Stimulated activated CD4-positive, alpha-beta T cell treated with anti-CD3 and anti-CD28 coated beads, Interleukin-1b, Interleukin-23, amount 100 ng/mL, for 48 hours (primary cell): ENCODE data around the gene ALCAM.
"Not testable (repeated sequence)": the region's sequence is repeated elsewhere in the genome, so short reads cannot be mapped to it uniquely, and the experiment has no call there.

ENCODE experiments used
- DNase-seq: peaks from one replicate; pipeline ENCODE4 v3.0.0-alpha.2; 2020

Gene ALCAM

DNA sequence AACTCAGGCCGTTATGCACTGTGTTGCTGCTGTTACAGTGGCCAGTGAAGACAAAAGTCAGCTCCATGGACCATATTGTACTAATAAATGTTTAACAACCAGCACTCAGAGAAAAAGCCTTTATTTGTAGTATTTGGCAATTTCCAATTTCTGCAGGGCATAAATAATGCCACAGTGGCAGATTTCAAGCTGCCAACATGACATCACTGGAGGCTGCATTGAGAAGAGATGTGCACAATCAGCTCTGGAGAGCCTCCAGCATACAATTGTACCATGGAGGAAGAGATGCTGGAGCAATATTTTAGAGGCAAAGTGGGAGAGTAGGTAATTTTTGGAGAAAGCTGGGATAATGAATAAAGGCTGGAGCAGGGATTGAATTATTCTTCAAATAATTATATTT lies 9.7 kb upstream of the ALCAM start:
- DNase-seq, result no peak

DNA sequence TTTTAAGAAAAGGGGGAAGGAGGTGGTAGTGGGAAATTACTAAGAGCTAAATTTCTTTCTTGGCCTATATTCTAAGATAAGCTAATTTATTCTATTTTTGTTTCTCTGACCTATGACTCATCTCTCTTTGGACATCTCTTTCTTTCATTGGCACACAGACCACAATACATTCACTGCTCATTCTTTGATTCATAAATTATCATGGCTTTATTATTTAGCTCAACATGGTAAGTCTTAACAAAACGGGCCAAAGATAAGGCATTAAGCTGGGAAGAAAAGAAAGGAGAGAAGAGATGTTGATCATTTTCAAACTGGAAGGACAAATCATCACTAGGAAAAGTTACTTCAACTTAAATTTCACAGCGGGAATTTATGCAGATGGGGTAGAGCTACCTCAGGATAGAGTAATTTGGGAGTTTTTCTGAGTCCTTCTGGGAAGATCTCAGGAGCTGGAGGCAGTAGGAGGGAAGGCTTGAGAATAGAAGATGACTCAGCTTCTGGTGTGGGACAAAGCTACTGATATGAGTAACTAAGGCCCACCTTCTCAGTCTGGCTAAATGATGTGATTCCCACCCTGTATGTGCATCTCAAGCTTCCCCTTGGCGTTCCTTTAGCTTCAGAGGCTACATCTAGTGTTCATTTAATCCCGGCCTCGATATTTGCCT lies 7.5 kb upstream of the ALCAM start:
- no peak for DNase-seq

DNA sequence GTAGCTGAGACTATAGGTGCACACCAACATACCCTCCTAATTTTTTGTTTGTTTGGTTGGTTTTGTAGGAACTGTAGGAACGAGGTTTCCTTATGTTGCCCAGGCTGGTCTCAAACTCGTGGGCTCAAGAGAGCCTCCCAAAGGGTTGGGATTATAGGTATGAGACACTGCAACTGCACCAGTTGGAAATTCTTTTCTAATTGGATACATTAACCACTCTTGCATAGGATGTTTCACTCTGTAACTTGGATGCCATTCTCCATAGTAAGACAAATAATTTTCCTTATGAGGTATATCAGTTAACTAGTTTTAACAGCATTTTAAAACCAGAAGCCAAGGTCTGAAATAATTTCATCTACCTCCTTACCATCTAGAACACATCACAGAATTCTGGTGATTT lies 6.7 kb upstream of the ALCAM start:
- no peak for DNase-seq

DNA sequence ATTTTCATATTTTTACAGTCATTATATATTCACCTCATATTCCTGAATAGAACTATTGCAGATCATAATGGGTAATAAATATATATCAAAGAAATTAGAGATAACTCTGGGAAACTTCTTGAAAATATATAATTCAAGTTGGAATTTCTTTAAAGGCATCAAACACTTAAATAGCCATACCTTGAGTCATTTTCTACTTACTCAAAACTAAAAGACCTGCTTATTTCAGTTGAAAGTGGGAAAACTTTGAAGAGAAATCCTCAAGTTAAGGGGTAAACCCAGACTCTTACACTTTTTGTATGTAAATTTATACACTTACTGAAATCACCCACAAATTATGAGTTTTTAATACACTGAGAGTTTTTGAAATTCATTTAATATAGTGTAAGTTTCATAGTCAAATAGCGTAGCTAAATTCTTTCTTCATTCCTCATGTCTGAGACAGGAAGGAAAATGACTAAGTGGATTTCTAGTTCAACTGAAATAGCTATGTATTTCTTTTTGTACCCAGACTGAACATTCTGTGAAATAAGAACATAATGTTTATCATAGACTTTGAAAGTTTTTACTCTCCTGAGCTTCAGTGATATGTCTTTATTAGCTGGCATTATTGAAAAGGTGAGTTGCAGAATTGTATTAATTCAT lies 4.6 kb upstream of the ALCAM start:
- DNase-seq, result no peak

DNA sequence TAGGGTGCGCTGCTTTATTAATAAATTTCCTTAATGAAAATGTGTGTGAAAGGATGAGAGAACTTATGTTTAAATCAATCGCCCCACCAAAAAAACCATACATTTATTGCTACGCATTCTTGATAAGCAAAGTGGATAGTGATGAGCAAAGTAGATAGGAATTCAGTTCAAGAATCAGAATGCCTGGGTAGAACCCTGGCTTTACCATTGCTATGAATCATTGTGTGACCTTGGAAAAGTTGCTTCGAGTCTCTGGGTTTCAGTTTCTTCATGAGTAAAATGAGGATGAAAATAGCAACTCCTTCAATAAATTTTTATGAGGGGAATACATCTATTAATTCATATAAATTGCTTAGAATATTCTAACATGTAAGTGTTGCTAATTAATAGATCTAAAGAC lies 2.6 kb upstream of the ALCAM start:
- DNase-seq, result no peak

DNA sequence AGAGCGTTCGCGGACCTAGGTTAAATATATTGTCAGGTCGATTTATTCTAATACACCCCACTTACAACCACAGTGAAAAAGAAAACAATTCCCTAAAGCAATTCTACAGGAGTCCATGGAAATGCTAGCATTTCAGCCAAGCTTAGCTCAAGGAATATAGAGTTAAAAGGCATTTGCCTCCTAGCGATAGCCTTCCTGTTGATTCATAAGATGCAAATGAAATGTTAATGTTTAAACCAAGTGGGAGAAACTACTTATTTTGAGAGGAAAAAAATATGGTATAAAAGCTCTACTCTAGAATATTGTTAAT lies 1.7 kb upstream of the ALCAM start:
- DNase-seq, result no peak

DNA sequence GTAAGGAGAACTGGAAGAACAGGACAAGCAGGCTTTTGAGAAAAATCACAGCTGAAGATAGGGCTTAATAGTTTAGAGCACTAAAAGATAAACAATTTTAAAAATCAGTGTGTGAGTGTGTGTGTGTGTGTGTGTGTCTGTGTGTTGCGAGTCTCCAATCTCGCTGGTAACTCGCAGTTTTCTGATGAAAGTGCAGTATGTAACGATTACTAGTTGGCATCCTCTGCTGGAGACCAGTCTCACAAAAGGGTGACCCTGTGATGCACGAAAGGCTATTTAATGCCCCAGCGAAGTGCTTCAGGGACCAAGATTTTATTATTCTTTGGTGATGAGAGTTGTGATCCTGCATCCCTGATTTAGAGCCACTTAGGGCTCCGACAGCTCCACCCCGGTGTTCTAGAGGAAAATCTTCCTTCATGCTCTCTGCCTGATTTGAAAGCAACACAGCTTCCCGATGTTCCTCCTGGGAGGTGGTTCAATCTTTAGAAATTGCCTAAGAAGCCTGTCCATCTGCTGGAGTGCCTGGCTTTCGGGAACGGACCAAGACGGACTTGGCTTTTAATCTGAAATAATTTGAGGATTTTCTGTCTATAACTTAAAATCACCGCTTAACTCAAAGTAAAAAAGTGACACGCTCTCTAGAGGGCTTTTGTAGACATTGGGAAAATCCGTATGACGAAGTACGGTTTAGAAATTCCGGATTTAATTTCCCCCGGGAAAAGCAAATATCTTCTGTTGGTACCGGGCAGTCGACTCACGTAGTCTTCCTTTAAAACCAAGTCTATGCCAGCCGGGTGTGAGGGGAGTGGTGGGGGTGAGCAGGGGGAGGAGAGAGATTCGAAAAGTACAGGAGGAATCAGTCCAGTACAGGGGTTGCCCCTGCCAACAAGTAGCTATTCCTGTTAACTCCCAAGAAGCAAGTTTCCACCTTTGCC lies 1.1 kb upstream of the ALCAM start:
- DNase-seq, result no peak

DNA sequence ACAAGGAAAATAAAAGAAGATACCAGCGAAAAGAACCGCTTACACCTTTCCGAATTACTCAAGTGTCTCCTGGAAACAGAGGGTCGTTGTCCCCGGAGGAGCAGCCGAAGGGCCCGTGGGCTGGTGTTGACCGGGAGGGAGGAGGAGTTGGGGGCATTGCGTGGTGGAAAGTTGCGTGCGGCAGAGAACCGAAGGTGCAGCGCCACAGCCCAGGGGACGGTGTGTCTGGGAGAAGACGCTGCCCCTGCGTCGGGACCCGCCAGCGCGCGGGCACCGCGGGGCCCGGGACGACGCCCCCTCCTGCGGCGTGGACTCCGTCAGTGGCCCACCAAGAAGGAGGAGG lies 325 bp downstream of the ALCAM start:
- peak; percentile 34 for DNase-seq

DNA sequence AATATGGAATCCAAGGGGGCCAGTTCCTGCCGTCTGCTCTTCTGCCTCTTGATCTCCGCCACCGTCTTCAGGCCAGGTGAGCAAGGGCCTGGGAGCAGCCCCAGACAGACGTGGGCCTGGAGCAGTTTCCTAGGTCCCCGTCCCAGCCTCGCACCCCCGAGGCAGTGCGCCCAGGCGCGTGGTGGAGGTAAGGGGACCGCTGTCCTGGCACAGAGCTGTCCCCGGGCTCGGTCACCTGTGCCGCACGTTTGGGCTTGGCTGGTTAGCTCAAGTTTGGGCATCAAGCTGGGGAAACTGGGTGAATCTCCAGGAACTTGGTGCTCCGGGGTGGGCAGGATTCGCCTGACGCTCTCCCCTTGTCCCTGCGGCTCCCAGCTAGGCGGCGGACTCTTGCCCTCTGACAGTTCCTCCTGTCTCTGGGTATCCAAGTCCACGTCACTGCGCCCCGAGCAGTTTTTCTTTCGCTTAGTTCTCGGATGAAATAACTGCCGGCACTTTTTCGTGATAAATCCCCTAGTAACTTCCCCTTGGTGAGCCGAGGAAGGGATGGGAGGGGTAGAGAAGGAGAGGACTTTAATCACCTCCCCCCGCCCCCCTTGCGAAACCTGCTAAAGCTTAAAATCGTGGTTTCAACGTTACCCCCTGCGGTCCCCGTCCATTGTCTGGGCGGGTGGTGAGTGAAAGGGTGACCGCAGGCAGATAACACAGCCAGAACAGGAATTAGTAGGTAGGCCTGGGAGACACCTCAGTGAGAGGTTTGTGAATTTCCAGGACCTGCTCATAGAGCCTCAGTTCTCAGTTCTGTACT lies 901 bp downstream of the ALCAM start:
- peak; percentile 91 for DNase-seq

DNA sequence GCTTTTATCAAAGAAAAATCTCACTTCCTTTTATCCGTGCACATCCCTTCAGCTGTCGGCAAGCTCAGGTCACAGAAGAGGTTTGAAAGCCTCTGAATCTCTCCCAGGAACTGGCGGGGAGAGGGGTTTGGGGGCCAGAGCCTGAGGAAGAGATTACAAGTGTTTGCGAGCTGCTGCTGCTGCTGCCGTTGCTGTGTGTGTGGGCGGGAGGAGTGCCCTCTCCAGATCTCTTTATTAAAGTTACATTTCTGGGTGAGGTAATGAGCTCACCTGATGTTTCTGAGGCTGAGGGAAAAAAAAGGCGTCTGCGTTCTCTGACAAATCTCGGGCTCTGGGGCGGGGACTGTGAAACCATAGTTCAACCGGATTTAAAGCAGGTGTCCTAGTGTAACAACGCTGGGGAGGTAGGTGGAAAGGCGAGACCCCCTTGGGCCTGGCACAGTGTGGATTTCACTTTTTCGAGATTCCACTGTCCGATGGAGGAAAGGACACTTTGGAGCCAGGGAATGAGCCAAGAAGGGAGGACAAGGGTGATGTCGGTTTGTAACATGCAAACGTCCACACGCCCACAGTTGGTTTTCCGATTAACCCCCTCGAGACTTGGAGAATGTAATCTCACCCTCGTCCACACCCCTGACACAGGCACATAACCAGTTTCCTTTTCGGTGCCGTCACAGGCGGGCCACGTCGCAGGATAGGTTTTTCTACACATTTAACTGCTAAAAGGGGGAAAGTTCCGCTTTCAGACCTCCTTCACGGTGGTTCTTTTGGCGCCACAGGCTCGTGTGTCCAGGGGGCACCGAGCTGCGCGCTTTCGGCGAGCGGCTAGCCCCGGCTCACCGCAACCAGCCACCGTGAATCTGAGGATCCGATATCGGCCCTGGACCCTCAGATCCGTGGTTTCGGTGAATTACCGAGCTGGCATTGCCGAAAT lies 2.1 kb downstream of the ALCAM start:
- peak; percentile 86 for DNase-seq

DNA sequence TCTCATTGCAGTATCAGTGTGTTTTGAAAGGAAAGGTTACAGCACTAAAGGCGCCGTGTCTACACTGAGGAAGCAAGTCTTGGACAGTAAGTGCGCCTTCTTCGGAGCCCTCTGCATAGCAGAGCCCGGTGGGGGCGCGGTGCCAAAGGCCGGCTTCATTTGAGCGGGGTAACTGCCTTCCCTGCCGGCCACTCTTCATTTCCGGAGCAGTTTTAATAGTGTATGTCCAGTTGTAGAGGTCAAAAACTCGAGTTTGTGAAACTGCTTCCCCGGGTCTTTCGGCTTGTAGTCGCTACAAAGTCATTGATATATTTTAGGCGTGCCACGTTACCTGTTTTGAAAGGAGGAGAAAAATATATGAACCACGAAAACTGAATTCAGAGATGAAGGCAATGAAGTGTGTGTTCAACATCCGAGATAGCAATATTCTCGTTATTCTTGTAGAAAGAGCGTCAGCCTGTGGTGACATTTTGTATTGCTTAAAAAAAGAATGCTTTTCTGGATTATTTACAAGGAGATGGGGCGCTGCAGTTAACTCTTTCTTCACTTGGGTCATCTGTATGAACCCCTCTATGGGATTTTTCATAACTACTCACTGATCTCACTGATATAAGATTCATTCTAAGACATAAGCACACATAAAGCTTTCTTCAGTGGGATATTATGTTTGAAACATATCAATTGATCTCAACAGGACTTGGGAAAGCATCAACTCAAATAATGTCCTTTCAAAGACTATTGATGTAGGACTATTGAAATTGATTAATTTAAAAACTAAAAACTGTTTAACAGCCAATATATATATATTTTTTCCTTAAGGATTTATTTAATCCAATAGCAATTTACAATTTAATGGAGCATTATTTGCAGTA lies 3.0 kb downstream of the ALCAM start:
- peak; percentile 15 for DNase-seq

DNA sequence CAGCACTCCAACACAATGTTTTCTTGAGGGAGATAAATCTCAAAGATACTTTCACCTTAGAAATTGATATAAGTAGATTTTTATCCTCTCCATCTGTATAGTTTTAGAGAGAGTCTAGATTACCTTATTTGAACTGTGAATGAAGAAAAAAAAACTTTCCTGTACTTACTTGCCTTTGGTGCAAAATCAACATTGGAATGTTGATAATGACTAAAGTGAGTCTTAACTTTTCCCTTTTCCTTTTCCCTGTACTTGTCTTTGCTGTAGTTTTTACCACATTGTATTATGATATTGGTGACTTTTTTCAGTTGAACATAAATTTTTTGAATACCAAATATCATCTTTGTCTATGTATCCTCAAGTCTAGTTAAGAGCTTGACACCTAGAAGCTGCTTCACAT lies 6.7 kb downstream of the ALCAM start:
- no peak for DNase-seq

DNA sequence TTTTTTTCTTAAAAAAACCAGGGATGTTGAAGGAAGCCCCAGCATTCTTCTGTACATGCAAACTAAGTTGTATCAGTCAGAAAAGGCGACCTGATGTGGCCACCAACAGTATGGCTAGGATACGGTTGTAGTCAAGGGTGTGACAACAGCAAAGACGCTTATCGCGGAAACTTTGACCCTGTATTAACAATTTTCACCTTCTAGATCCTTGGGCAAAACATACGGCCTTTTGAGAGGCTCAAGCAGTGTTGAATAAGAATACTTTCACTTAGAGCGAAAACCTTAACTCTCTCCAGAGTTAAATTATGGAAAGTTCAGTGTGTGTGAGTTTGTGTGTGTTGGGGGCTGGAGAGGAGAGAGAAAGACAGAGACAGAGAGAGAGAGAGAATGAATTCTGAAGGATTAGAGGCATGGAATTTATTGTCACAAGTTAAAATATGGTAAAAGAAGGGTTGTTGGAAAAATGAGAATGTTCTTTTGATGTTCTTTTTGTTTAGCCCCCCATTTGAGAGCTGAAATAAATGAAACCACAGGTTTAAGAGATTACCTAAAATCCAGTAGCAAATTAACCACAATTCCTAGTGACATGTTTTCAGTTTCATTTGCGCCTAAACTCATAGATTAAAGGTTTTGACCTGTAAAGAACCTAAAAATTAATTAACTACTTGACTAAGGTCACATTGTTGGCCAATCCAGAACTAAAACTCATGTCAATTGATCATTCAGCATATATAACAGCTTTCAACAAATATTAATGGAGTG lies 9.2 kb downstream of the ALCAM start:
- DNase-seq, result no peak

DNA sequence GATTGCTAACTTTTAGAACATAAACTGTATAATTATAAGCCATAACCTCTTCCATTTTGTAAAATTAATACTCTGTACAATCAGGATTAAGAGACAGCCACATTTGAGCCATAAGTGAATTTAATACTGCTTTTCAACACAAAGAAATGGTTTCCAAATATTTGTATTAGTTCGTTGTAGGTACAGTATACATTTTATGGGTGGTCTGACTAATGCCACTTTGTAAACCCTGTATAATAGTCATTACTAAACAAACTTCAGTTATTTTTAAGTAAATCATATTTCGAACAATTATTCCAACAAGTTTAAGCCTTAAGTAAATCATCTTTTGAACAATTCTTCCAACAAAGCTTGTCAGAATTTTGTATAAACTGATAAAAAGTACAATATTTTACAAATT lies 11.0 kb downstream of the ALCAM start:
- DNase-seq, result no peak

DNA sequence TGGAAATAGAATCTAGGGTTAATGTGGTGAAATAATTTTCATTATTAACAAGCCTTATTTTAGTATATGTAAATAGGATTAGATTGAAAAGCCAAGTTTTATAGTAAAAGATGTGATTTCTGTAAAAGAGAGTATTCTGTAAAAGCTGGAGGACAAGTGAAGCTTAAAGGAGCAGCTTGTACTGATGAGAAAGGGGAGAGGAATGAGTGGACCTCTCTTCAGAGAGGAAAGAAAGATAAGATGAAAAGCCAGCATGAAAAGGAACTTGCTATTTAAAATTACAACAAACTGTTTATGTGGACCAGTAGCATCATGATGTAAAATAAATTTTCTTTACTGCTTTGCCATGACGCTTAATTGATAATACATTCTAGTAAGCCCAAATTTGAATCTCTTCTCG lies 18.5 kb downstream of the ALCAM start:
- DNase-seq, result no peak

DNA sequence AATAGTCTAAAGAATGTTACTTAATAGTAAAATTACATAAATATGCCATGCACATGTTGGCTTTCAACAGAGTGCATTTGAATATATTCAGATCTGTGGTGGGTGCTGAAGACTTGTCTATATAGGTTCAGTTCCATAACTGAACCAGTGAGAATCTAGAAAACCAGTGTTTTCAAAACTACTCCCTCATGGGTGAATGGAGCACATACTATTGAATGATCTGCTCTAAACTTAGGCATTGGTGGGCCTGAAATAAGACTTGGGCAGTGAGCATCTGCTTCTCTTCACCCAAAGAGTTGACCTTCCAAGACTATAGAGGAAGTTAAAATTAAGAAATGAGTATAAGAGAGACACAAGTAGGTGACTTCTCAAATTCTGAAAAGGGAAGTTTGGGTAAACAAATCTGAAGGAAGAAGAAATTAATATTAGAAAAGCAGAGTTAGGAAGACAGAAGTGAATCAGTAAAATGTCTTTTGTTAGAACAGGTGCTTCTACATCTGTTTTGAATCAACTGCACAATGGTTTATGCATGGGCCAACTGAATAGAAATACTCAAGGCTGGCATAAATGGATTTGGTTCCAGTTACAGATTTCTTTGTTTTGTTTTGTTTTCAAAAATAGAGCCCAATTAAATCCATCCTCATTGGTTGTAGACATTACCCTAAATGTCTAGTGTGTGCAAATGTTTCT lies 19.3 kb downstream of the ALCAM start:
- DNase-seq, result no peak

DNA sequence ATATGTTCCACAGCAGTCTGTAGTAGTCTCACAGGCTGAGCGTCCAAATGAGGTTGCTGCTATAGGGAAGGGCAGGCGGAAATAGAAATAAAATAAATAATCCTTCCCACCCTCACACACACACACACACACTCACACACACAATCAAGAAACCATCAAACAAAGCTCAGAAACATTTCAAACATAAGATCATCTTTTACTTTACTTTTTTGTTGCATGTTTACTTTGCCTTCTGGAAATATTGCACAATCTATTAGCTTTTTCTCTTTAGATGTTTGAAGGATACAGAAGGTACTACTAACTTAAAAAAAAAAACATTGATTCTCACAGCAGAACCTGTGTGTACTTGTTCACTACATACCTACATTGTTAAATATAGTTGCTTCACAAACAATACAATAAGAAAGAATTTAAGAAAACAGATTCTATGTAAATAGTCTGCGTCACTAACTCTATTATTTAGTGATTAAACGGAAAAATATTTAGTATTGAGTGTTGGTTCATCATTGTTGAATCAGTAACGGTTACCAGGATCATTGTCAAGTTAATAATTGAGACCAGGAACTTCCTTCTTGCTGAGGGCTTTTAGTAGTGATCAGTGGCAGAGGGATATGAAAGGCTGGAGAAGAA lies 20.5 kb downstream of the ALCAM start:
- DNase-seq, result no peak

DNA sequence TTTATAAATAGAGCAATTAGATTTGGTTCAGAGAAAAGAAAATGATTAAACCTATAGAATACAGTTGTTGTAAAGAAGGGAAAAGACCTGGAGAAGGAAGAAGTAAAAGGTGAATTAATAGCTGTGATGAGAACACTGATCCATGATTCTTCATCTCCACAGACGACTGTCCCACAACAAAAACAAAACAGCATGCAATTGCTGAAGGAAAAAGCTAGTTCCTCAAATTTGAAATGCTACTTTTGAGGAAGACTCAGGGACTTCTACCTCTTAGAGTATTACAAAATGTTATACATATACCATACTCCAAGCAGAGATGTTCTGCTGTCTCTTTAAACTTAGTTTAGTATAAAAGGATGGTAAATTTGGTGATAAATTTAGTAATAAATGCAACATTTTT lies 21.5 kb downstream of the ALCAM start:
- no peak for DNase-seq

DNA sequence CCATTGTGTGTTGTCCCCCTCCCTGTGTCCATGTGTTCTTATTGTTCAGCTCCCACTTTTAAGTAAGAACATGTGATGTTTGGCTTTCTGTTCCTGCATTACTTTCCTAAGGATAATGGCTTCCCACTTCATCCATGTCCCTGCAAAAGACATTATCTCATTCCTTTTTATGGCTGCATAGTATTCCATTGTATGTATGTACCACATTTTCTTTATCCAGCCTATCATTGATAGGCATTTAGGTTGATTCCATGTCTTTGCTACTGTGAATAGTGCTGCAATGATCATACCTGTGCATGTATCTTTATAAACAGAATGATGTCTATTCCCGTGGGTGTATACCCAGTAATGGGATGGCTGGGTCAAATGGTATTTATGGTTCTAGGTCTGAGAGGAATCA lies 23.1 kb downstream of the ALCAM start:
- not testable (repeated sequence) for DNase-seq
